WERI-Rb-1 (cell line): Measurements from ENCODE around the gene TBC1D5.

Source experiments
- DNase-seq: peaks from one replicate; pipeline ENCODE4 v3.0.0-alpha.2; 2020
- H3K27ac ChIP-seq: fragments of 250-450 bp; sonication (Bioruptor Pico); 2 replicates; pipeline ENCODE4 v1.5.1; 2020; ENCODE audit warnings: mild to moderate bottlenecking, moderate library complexity
- H3K27me3 ChIP-seq: fragments of 250-450 bp; sonication (Bioruptor Pico); 2 replicates; pipeline ENCODE4 v1.5.1; 2021; ENCODE audit warnings: mild to moderate bottlenecking, low read depth, moderate library complexity; ENCODE audit not compliant: insufficient read depth, severe bottlenecking
- H3K36me3 ChIP-seq: fragments of 250-450 bp; sonication (Bioruptor Pico); 2 replicates; pipeline ENCODE4 v1.5.1; 2020; ENCODE audit warnings: mild to moderate bottlenecking, moderate library complexity
- H3K4me3 ChIP-seq: 2 replicates; pipeline ENCODE4 v1.5.1; 2011; ENCODE audit warnings: low read depth, mild to moderate bottlenecking, control low read depth, low read length
- H3K9me3 ChIP-seq: fragments of 250-450 bp; sonication (Bioruptor Pico); 2 replicates; pipeline ENCODE4 v1.5.1; 2021; ENCODE audit warnings: mild to moderate bottlenecking, moderate library complexity; ENCODE audit not compliant: severe bottlenecking
- CTCF ChIP-seq: IDR thresholded peaks from 2 replicates; pipeline ENCODE4 v1.5.1; 2011; ENCODE audit warnings: low read depth, mild to moderate bottlenecking, control low read depth, inconsistent platforms, low read length

TBC1D5 gene

DNA sequence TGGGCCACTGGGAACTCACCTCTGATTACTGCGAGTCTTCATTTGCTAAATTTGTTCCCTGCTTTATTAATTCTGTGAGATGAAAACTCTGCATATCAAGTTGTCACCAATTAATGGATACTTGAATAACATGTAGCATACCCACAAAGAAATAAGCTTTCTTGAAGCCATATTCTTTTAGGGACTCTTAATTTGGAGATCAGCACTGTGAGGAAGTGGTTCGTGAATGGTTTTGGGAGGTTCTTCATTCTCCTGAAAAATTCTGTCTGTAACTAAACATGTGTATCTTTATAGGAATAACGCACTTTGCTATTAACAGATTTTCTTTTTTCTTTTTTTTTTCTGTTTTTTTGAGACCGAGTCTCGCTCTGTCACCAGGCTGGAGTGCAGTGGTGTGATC is 19.1 kb upstream of the TBC1D5 start:
- Histone ChIP-seq H3K4me3 (no peak overlapping the region), H3K36me3 (no peaks in the 10 kb centered on the region), H3K27ac (no peak overlapping the region), H3K9me3 (no peaks in the 10 kb centered on the region), H3K27me3 (no peaks in the 10 kb centered on the region)
- DNase-seq: no peak
- TF ChIP-seq CTCF: no peak

DNA sequence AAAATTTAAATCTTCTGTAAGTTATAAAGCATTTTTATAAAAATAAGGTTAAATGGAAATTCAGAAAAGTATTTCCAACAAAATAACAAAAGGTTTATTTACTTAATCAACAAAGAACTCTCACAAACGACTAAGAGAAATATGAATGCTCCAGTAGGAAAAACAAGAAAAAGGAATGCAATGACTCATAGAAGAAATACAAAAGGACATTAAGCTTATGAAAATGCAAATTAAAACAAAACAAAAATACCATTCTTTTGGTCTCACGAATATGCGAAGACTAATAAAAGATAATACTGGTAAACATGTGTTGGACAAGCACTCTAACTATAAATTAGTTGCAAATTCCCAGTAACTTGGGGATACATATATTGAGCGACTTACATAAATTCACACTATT is 17.5 kb upstream of the TBC1D5 start:
- H3K27me3 ChIP-seq: no peaks in the 10 kb centered on the region
- no peaks in the 10 kb centered on the region for H3K9me3 ChIP-seq
- H3K27ac ChIP-seq: no peak overlapping the region
- no peak for DNase-seq
- TF ChIP-seq CTCF: no peak
- no peaks in the 10 kb centered on the region for H3K36me3 ChIP-seq
- H3K4me3 ChIP-seq: no peak overlapping the region

DNA sequence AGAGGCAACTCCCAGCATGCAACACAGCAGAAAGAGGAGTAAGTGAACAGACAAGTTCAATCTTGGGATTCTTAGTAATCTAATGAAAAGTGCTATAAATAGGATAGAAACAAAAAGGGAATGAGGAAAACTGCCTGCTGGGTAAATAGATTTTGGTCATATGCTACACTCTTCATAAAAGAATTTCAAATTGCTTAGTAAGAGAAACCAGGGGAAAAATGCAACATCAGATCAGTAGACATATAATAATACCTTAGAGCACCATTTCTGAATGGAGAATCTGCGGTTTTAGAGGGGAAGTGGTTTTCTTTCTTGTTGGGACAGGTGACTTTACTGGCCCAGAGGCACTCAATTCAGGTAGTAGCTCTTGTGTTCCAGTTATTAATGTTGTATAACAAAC is 13.4 kb upstream of the TBC1D5 start:
- no peaks in the 10 kb centered on the region for H3K36me3 ChIP-seq
- no peak for TF ChIP-seq CTCF
- DNase-seq: no peak
- H3K4me3 ChIP-seq: no peak overlapping the region
- no peaks in the 10 kb centered on the region for H3K9me3 ChIP-seq
- H3K27ac ChIP-seq: no peak overlapping the region
- H3K27me3 ChIP-seq: no peaks in the 10 kb centered on the region

DNA sequence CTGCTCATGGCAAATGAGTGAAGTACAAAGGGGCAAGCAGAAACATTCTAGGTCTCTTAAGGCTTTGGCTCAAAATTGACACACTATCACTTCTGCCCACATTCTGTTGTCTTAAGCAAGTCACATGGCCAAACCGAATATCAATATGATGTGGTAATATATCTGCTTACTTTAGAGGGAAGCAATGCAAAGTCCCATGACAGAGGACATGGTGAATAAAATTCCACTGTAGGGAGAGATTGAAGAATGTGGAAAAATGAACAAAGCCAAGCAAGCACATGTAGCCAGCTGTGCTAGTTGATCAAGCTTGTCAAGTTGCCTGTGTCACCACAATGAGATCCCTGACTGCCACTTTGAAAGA is 11.2 kb upstream of the TBC1D5 start:
- no peaks in the 10 kb centered on the region for H3K36me3 ChIP-seq
- no peak for DNase-seq
- no peak overlapping the region for H3K4me3 ChIP-seq
- H3K27ac ChIP-seq: no peak overlapping the region
- no peak for TF ChIP-seq CTCF
- no peaks in the 10 kb centered on the region for H3K27me3 ChIP-seq
- H3K9me3 ChIP-seq: no peaks in the 10 kb centered on the region

DNA sequence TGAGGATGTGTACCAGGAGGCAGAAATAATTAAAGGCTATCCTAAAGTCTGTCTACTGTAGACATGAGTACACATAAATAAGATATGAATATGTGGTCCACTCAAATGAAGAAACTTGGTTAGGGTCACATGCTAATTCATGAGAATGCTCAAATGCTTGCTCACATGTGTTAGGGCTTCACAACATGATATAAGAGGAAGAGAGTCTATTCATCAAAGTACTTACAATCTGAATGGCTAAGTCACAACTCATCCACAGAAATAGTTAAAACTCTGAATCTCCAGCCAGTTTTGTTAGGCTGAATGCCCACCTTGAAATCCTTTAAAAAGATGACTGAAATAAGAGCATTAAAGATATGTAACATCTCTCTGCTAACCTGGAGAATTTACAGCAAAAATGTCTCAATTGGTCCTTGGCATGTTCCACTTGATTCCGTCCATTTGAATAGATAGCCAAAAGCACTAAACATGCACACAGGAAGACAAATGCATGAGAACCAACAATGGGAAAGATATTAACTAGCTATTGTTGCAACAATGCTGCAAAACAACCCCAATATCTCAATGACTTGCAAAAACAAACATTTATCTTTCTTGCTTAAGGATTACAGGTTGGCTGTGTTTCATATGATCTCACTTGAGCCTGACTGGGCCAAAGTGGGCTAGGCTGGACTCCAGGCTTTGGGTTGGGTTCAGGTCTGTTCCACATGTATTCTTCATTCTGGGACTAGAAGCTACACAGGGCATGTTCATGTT is 10.6 kb upstream of the TBC1D5 start:
- Histone ChIP-seq H3K36me3 (no peaks in the 10 kb centered on the region), H3K9me3 (no peaks in the 10 kb centered on the region), H3K4me3 (no peak overlapping the region), H3K27ac (no peak overlapping the region), H3K27me3 (no peaks in the 10 kb centered on the region)
- TF ChIP-seq CTCF: no peak
- no peak for DNase-seq

DNA sequence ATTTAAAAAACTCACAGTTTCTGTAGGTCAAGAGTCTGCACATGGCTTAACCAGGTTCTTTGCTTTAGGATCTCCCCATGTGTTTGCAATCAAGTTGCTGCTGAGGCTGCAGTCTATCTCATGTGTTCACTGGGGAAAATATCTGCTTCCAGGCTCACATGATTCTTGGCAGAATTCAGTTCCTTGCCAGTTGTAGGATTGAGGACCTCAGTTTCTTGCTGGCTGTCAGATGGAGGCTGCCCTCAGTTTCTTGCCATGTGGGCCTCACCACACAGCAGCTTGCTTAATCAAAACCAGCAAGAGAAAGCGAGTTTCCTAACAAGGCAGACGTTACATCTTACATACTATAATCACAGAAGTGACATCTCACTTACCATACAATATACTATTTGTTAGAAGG is 10.0 kb upstream of the TBC1D5 start:
- H3K27ac ChIP-seq: no peak overlapping the region
- H3K36me3 ChIP-seq: no peaks in the 10 kb centered on the region
- H3K9me3 ChIP-seq: no peaks in the 10 kb centered on the region
- no peaks in the 10 kb centered on the region for H3K27me3 ChIP-seq
- H3K4me3 ChIP-seq: no peak overlapping the region
- no peak for DNase-seq
- no peak for TF ChIP-seq CTCF
